ENCODE measurements around the gene CCDC121. TPM values are rescaled to one million over a fixed set of nuclear protein-coding genes. Genes with fewer than 3 reads are reported as not detected.

Gene CCDC121, protein sequence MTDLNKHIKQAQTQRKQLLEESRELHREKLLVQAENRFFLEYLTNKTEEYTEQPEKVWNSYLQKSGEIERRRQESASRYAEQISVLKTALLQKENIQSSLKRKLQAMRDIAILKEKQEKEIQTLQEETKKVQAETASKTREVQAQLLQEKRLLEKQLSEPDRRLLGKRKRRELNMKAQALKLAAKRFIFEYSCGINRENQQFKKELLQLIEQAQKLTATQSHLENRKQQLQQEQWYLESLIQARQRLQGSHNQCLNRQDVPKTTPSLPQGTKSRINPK
- 5.1 and 9.2 TPM in 2 replicates for total RNA-seq (ENCODE audit: low replicate concordance)

DNA sequence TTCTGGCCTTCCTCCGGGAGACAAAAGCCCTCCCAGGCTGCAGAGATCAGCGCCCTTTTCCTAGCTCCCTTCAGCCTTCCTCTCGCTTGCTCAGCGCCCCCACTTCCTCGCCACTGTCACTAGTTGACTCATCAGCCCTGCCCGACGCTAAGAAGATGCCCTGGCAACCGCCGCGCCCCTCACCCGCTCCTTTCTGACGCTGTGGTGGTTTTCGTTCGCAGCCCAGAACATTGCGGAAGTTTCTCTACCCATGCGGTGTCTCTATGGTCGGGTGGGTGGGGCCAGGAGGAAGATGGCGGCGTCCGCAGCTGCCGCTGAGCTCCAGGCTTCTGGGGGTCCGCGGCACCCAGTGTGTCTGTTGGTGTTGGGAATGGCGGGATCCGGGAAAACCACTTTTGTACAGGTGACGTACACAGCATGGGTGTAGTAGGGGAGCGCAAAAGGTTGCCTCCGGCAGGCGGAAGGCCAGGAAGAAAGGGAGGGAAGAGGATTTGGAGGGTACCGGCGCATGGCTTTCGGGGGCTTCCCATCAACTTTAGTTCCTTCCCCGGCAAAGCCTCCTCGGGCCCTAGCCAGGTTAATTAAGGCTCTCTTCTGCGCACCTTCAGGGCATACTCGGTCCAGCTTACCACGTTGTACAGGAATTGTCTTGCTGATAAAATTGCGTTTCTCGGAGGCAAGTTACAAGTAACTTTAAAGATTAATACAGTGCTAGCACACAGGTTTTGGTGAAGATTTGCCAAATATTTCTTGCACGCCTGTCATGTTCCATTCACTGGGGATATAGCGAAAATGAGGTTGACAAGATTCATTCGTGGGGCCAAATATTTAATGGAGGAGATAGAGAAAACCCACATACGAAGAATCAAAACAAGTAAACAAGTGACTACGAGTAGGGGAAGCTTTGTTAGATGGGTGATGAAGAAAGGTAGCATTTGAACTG lies at the start of gene CCDC121, which contains the start of gene GPN1:
Gene CCDC121, minus strand, starts transcription at position 246 of the 943 bp plus-strand sequence. CDS start 1,213 bp downstream, outside the sequence.
Gene GPN1, plus strand, starts transcription at position 284 of the 943 bp plus-strand sequence. Its CDS starts 9 bp downstream, at position 293.
- no peaks in the 10 kb centered on the region for H3K36me3 ChIP-seq
- Mint-ChIP-seq H3K4me1 (peaks cover 9% of the 10 kb centered on the region), H3K9me3 (no peaks in the 10 kb centered on the region), H3K4me3 (no peak within 1 kb of the TSS), H3K27ac (peak within 1 kb of the TSS; percentile 50), H3K36me3 (peaks cover 11% of the 10 kb centered on the region), H3K27me3 (ENCODE audit: insufficient read depth, low read depth) (no peaks in the 10 kb centered on the region)
- peak within 1 kb of the TSS; percentile 71 for H3K9ac ChIP-seq
- no peaks in the 10 kb centered on the region for H4K20me1 ChIP-seq (ENCODE audit: low read depth)
- no peaks in the 10 kb centered on the region for H3K9me3 ChIP-seq (ENCODE audit: low read depth)
- H3K27ac ChIP-seq: no peak within 1 kb of the TSS
- peak within 1 kb of the TSS; percentile 74 for H2AFZ ChIP-seq (replicated peaks)
- H3K79me2 ChIP-seq (ENCODE audit: low read depth): peaks cover 10% of the 10 kb centered on the region
- TF ChIP-seq EZH2phosphoT487 (IDR thresholded peaks at IDR 0.05) (no peak), EZH2 (IDR thresholded peaks at IDR 0.05) (no peak)
- TF ChIP-seq, protein P1, sequence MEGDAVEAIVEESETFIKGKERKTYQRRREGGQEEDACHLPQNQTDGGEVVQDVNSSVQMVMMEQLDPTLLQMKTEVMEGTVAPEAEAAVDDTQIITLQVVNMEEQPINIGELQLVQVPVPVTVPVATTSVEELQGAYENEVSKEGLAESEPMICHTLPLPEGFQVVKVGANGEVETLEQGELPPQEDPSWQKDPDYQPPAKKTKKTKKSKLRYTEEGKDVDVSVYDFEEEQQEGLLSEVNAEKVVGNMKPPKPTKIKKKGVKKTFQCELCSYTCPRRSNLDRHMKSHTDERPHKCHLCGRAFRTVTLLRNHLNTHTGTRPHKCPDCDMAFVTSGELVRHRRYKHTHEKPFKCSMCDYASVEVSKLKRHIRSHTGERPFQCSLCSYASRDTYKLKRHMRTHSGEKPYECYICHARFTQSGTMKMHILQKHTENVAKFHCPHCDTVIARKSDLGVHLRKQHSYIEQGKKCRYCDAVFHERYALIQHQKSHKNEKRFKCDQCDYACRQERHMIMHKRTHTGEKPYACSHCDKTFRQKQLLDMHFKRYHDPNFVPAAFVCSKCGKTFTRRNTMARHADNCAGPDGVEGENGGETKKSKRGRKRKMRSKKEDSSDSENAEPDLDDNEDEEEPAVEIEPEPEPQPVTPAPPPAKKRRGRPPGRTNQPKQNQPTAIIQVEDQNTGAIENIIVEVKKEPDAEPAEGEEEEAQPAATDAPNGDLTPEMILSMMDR (IDR thresholded peaks at IDR 0.05): no peak
- peaks cover 10% of the 10 kb centered on the region for H3F3A ChIP-seq (ENCODE audit: low read depth)
- no peaks in the 10 kb centered on the region for H3K27me3 ChIP-seq
- H3K4me1 ChIP-seq: no peaks in the 10 kb centered on the region
- peak within 1 kb of the TSS; percentile 74 for H3K4me3 ChIP-seq
- peak within 1 kb of the TSS; percentile 87 for H3K4me2 ChIP-seq
- DNase-seq (ENCODE audit: low spot score): peak; percentile 91

DNA sequence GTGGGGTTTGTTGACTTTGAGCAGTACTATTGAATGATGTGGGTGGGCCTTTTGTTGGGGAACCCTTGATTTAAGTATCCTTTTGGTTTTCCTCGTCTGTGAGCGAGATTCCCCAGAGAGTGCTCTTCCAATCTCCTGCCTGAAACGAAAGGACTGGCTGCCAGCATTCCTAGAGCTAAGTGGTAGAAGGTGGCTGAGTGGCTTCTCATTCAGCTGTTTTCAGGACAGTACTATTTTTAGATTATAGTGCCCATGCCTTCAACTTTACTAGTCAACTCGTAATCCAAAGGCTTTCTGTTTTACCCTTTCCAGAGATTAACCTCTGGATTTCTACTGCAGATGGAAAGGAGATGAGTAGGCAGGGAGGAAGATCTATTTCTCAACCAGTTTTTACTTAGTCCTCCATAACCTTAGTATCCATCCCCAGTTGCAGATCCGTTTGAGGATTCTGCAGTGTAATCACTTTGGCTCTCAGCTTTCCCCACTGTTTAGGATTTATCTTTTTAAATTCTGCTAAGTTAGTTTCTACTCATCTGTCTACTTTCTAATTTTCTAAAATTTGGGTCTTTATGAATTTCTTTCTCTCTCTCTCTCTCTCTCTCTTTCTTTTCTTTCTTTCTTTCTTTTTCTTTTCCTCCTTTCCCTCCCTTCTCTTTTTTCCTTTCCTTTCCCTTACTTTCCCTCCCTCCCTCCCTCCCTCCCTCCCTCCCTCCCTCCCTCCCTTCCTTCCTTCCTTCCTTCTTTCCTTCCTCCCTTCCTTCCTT lies 44.1 kb upstream of the CCDC121 start:
- H3K79me2 ChIP-seq (ENCODE audit: low read depth): no peaks in the 10 kb centered on the region
- H3K27ac Mint-ChIP-seq: no peak overlapping the region

GRCh38 chr2:27671235-27671634 lies 42.4 kb upstream of the CCDC121 start:
- Histone ChIP-seq H3K4me1 (no peaks in the 10 kb centered on the region), H3K36me3 (peaks cover 13% of the 10 kb centered on the region), H3K4me2 (no peak overlapping the region), H3K4me3 (no peak overlapping the region), H3K9ac (no peak overlapping the region), H3K27me3 (no peaks in the 10 kb centered on the region), H3K27ac (no peak overlapping the region), H4K20me1 (ENCODE audit: low read depth) (no peaks in the 10 kb centered on the region), H3F3A (ENCODE audit: low read depth) (no peaks in the 10 kb centered on the region), H3K79me2 (ENCODE audit: low read depth) (no peaks in the 10 kb centered on the region), H2AFZ (replicated peaks) (no peak overlapping the region), H3K9me3 (ENCODE audit: low read depth) (no peaks in the 10 kb centered on the region)
- Mint-ChIP-seq H3K9me3 (no peaks in the 10 kb centered on the region), H3K4me3 (no peak overlapping the region), H3K4me1 (no peaks in the 10 kb centered on the region), H3K36me3 (peaks cover 7% of the 10 kb centered on the region), H3K27ac (no peak overlapping the region), H3K27me3 (ENCODE audit: insufficient read depth, low read depth) (peaks cover 3% of the 10 kb centered on the region)
- no peak for DNase-seq (ENCODE audit: low spot score)
- no peak for TF ChIP-seq EZH2 (IDR thresholded peaks at IDR 0.05)
- no peak for TF ChIP-seq EZH2phosphoT487 (IDR thresholded peaks at IDR 0.05)
- TF ChIP-seq, protein P1 (IDR thresholded peaks at IDR 0.05): no peak

More for the DNA sequence above, 44.1 kb upstream of the CCDC121 start:
- Histone ChIP-seq H3K4me1 (no peaks in the 10 kb centered on the region), H3K9me3 (ENCODE audit: low read depth) (no peaks in the 10 kb centered on the region), H2AFZ (replicated peaks) (no peak overlapping the region), H3F3A (ENCODE audit: low read depth) (no peaks in the 10 kb centered on the region), H3K4me3 (no peak overlapping the region), H3K9ac (no peak overlapping the region), H4K20me1 (ENCODE audit: low read depth) (no peaks in the 10 kb centered on the region), H3K4me2 (no peak overlapping the region), H3K27me3 (no peaks in the 10 kb centered on the region), H3K27ac (no peak overlapping the region), H3K36me3 (peaks cover 21% of the 10 kb centered on the region)
- Mint-ChIP-seq H3K4me1 (no peaks in the 10 kb centered on the region), H3K27me3 (ENCODE audit: insufficient read depth, low read depth) (peaks cover 3% of the 10 kb centered on the region), H3K4me3 (no peak overlapping the region), H3K36me3 (peaks cover 8% of the 10 kb centered on the region), H3K9me3 (no peaks in the 10 kb centered on the region)
- DNase-seq (ENCODE audit: low spot score): no peak
- TF ChIP-seq, protein P1 (IDR thresholded peaks at IDR 0.05): no peak
- no peak for TF ChIP-seq EZH2 (IDR thresholded peaks at IDR 0.05)
- no peak for TF ChIP-seq EZH2phosphoT487 (IDR thresholded peaks at IDR 0.05)
